ENCODE results near the gene CTBP2. TPM values are rescaled to one million over a fixed set of nuclear protein-coding genes. Genes with fewer than 3 reads are reported as not detected.
"Not testable (repeated sequence)": the region's sequence is repeated elsewhere in the genome, so short reads cannot be mapped to it uniquely, and the experiment has no call there.

CTBP2 gene
- total RNA-seq, 1 experiment from 2014 or later, result 58.2 TPM

DNA sequence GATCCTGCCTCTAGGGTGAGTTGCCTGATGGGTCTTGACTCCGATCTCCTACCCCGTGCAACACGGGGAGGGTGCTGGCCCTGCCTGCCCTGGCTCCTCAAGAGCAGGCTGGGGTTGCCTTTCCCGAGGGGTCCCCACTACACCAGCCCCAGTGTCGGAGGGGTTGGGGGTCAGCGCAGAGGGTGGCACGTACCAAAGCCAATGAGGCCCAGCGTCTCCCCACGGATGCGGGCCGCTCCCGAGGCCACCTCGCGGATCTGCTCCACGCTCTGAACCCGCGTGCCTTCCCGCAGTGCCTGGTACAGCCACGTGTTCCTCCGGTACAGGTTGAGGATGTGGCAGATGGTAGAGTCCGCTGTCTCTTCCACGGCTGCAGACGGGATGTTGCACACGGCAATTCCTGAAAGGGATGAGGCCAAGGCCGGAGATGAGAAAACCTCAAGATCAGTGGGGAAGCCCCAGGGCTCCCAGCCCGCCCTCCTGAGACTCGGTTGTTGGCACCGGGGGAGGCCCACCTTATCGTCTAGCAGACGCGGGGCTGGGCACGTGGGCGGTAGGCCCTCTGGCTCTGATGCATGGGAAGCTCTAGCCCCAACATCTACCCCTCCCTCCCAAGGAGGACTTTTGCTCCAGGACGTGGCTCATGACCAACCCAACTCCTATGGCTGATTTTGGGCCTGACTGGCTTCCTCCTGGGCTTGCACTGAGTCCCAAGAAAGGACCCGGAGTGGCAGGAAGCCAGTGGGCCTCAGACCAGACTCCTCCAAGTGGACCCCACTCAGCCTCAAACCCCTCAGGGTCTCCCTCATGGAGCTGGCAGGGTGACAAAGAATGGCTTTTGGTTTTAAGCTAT, 162.4 kb downstream of the CTBP2 start:
- no peak for DNase-seq (ENCODE audit: low spot score)

GRCh38 chr10:124997306-124997705, 163.1 kb downstream of the CTBP2 start:
- no peak for DNase-seq (ENCODE audit: low spot score)

- DNase-seq (ENCODE audit: low spot score), result no peak
Measured at GRCh38 chr10:124996854-124997215, 163.5 kb downstream of the CTBP2 start.

- no peak for DNase-seq (ENCODE audit: low spot score)
Measured at GRCh38 chr10:124996127-124996853, 164.1 kb downstream of the CTBP2 start.

- DNase-seq (ENCODE audit: low spot score), result no peak
Measured at GRCh38 chr10:124995605-124996004, 164.8 kb downstream of the CTBP2 start.

DNA sequence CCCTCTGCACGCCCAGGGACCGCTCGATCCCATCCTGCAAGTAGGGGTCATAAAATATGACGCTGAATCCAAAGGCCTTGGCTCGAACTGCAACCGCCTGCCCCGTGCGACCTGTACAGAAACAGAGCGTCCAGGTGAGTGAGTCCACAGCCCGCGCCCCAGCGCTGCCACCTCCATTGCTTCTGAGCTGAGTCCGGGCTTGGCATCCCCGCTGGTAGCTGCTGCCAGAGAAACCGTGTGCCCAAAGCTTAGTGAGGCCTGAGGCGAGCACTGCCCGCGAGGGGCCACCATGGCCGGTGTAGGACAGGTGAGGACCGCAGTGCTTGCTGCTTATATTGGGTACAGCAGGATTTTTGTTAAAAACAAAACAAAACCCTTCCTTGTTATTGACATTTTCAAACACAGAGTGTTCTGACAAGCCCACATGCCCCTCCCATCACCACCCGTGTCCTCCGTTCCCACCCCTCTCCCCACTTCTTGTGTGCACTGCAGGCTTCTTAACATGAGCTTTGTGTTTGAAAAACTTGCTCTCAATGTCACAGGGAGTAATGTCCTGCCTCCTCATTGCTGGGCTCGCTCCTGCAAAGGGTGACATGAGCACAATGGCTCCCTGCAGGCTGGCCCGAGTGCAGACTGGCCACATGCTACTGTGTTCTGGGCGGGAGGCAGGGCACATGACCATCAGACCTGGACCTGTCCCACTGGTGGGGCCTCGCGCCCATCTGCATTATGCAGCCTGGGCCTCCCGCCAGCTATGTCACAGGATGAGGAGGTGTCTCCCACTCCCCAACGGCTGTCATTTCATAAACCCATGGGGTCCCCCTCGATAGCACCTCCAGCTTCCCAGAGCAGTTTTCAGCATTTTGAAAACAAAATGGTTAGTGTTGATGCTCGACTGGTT, 165.5 kb downstream of the CTBP2 start:
- no peak for DNase-seq (ENCODE audit: low spot score)

- DNase-seq (ENCODE audit: low spot score), result no peak
Measured at GRCh38 chr10:124993736-124994451, 166.5 kb downstream of the CTBP2 start.

GRCh38 chr10:124993345-124993708, 167.0 kb downstream of the CTBP2 start:
- DNase-seq (ENCODE audit: low spot score), result no peak

DNA sequence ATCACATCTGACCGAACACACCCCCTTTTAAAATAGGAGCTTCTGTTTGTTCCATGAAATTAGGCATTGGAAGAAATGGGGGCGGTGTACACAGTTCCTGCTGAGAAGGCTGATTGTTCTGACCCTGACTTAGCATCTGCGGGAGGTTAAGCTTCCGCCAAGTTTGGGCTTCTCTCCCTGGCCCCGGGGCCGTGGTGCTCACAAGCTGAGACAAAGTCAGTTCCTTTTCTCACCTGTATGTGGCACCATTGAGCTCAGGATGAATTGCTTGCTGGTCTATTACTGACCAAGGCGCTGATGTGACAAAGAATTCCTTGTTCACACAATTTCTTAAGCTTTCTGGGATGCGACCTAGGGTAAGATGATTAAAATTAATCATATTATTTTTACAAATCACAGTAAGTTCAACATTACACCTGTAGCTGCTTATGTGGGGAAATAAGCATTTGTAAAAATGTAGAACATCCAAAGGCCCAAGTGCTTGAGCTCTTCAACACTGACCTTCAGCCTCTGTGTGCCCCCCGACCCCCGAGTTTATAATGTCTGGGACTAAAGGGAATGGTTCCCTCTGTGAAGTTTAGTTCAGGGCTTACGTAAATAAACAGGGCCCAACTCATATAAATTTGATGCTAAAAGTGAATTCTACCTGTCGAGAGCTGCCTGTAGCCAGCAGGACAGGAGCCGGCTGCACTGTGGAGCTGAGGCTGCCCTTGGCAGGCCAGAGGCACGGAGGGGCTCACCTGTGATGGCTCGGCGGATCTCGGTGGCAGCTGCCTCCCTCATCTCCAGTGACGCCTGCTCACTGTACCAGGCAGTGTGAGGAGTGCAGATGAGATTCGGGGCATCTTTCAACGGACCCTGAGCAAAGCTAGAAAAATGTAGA, 167.7 kb downstream of the CTBP2 start:
- DNase-seq (ENCODE audit: low spot score), result peak; percentile 60

GRCh38 chr10:124991835-124992234, 168.5 kb downstream of the CTBP2 start:
- no peak for DNase-seq (ENCODE audit: low spot score)

DNA sequence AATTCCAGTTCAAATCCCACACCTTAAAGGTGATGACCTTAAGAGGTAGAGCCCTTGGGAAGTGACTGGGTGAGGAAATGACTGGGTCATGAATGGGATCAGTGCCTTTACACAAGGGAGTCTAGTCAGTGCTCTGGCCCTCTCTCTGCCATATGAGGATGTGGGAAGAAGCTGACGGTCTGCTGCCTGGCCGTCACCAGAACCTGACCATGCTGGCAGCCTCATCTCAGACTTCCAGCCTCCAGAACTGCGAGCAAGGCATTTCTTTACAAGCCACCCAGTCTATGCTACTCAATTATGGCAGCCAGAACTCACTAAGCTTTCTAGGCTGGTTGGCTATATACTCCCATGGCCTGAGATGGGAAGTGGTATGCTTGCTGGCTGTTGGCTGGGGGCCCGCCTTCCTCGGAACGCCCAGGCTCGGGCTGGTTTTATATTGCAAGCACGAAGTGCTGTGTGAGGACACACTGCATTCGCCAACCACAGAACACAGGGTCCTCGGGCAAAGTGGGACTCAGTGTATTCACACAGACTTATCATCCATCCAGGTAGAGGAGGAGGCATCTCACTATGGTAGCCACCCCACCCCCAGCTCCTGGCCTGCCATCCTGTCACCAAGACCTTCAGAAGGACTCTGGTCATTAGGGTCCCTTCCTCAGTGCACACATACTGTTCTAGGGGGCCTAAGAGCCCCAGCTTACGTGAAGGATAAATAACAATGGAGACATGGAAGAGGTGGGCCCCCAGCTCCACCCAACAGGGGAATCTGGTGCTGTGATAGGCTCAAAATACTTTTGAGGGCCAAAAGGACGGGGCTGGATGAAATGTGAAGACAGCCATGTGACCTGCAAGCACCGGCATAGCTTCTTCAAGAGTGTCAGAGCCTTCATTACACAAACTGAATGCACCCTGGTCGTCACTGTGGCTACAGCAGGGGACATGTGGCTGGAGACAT, 169.4 kb downstream of the CTBP2 start:
- no peak for DNase-seq (ENCODE audit: low spot score)

DNA sequence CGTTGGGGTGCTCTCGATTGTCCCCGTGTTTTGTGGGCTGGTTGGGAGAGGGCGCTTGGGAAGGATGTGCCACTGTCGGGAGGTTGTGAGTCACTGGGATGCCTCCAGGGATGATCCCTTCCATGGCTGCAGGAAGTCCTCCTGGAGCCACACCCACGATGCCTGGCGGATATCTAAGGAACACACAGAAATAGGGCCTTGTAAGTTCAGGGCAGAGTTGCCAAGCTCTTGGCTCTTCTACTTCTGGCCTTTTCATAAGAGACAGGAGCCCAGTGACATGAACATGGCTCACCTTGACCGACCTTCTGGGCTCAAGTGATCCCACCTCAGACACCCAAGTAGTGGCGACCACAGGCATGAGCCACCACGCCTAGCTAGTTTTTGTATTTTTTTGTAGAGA, 170.8 kb downstream of the CTBP2 start:
- DNase-seq (ENCODE audit: low spot score), result no peak

DNA sequence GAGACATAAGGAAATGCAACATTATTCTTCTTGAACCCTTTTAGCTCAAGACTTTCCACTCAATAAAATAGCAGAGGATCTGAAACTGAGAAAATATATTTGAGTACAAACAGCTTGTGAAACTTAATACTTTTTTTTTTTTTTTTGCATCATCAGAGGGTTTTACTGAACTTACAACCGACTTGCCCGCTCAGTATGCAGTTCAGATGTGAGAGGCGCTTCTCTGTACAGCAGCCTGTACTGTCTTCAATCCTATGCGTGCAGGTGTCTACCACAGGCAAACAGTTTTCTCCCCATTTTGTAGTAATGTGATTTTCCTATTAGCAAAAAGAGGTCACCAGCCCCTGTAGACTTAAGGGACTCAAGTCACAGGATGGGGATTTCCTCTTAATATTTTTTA, 171.6 kb downstream of the CTBP2 start:
- not testable (repeated sequence) for DNase-seq (ENCODE audit: low spot score)

- DNase-seq (ENCODE audit: low spot score), result no peak
Measured at GRCh38 chr10:124987788-124988187, 172.6 kb downstream of the CTBP2 start.

GRCh38 chr10:124985162-124985561, 175.2 kb downstream of the CTBP2 start:
- DNase-seq (ENCODE audit: low spot score), result no peak

DNA sequence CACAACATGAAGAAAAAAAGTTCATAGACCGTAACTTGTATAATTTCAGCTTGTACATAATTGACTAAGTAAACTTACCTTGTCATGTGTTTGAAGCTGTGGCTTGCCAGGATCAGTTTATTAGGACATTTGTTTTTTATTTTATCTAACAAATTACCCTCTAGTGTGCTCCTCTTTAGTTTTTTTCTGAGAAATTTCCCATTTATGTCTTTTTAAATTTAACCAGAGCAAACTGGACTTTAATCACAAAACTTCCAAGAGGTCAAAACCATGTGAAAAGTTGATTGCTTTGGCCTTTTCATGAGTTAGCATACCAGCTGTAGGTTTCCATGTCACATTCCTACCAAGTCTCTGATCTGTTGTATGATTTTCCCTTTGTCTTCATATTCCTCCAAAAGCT, 176.0 kb downstream of the CTBP2 start:
- no peak for DNase-seq (ENCODE audit: low spot score)

DNA sequence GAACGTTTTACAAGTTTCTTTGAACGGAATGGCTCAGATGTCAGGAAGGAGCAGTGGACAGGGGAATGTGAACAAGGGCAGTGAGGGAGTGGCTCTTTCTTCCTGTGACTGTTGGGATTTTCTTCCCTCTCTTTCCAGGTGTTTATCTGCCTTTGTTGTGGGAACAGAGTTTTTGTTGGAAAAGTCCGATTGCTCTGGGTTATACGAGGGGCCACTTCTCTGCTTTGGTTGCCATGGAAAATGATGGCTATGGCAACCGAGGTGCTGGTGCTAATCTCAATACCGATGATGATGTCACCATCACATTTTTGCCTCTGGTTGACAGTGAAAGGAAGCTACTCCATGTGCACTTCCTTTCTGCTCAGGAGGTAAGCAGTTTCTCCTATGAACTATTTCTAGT, 177.0 kb downstream of the CTBP2 start:
- no peak for DNase-seq (ENCODE audit: low spot score)

- no peak for DNase-seq (ENCODE audit: low spot score)
Measured at GRCh38 chr10:124978376-124978725, 182.0 kb downstream of the CTBP2 start.

DNA sequence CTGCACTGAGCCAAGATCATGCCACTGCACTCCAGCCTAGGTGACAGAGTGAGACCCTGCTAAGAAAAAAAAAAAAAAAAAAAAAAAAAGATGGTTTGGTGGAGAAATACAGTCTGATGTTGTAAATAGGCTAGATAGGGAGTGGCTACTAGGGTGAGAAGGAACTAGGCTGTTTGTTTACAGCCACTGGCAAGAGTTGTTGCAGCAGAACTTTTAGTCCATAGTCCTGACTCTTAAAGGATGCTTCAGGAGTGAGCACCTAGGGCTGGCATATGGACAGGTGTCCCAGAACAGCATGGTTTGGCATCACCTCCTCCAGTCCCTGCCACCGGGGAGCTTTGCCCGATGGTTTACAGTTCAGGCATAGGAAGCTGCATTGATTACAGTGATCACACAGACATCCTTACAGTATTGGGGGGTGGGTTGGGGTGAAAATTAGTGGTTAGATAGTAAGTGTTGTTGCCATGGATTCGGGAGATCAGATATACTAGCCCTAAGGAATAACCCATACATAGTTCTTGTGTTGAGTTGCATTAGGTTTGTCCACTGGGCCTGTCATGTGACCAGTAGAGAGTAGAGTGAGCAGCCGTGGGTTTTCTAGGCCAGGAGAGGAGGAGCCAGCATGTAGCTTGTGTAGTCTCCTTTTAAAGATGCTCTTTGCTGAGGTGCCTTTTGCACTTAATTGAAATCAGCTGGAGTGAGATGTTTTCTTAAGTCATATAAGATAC, 182.6 kb downstream of the CTBP2 start:
- no peak for DNase-seq (ENCODE audit: low spot score)

Data from H4 (cell line).